ENCODE results near the gene RERGL.

Gene RERGL, protein sequence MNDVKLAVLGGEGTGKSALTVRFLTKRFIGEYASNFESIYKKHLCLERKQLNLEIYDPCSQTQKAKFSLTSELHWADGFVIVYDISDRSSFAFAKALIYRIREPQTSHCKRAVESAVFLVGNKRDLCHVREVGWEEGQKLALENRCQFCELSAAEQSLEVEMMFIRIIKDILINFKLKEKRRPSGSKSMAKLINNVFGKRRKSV

DNA sequence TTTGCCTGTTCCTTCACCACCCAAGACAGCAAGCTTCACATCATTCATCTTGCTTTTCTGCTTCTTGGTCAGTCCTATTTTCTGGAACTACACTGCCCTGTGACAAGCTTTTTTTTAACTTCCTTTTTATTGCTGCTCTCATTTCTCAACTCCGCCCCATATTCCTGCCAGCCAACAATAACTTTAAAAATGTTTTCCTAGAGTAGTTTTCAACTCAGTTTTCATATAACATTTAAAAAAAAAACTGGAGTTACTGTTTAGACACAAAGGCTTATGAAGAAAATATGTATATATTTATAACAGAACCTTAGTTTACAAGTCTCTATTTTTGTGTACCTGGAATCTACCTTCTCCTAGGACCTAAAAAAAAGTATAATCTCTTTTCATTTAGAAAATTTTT is at the start of gene RERGL:
TSS of gene RERGL (minus strand) at position 101 of the 400 bp plus-strand sequence. CDS start at position 48, 53 bp downstream.
- no peak for TF ChIP-seq ZNF274 (IDR thresholded peaks at IDR 0.05; ENCODE audit: low read depth, low read length)
- H3K4me3 ChIP-seq (ENCODE audit: low read length), result no peak within 1 kb of the TSS

DNA sequence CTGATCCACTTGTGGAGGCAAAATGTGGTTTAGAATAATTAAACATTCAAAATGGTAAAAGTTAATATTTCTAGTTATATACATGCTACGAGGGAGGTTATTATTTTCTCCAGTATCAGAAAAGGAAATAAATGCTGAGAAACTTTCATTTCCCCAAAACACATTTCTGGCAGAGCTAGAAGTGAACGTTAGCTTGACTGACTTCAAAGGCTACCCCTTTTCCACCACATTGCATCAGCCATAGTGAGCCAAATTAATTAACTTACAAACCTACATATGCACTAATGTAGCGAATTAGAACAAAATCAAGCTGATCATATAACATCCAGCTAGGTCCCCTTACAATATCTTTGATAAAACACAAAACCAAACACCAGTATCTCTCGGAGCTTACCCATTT is 49.3 kb upstream of the RERGL start:
- H3K4me3 ChIP-seq (ENCODE audit: low read length), result no peak overlapping the region
- TF ChIP-seq ZNF274 (IDR thresholded peaks at IDR 0.05; ENCODE audit: low read depth, low read length), result no peak

DNA sequence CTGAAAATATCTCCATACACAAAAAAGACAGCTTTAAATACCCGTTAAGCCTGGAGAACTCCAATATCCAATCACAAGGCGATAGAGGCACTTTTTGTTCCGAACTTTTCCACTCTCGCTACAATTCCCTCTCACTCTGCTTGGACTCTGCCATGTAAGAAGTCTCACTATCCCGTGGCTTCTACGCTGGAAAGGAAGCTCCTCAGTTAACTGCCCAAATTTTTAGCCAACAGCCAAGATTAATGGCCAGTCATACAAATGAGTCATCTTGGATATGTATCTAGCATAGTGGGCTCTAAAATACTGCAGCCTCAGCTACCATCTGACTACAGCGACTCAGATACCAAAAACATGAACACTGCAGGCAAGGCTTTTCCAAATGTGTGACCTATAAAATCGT is 45.5 kb upstream of the RERGL start:
- H3K4me3 ChIP-seq (ENCODE audit: low read length), result no peak overlapping the region
- TF ChIP-seq ZNF274 (IDR thresholded peaks at IDR 0.05; ENCODE audit: low read depth, low read length), result no peak

DNA sequence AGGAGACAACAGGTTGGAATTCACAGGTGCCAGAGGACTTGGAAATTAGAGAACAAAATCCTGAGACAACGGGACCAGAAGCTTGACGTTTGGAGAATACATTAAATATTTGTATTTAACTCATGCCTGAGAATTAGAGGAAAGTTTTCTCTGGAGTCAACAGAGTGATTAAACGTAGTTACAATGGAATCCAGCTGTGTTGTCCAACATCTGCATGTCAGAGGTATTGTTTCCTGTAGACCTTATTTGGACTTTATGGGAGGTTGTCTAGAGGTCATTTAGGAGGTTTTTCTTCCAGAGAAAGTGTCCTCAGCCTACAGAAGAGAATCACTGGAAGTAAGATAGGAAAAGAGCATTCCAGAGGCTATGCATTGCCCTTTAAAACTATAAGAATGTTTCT is 45.1 kb upstream of the RERGL start:
- no peak overlapping the region for H3K4me3 ChIP-seq (ENCODE audit: low read length)
- TF ChIP-seq ZNF274 (IDR thresholded peaks at IDR 0.05; ENCODE audit: low read depth, low read length), result no peak

DNA sequence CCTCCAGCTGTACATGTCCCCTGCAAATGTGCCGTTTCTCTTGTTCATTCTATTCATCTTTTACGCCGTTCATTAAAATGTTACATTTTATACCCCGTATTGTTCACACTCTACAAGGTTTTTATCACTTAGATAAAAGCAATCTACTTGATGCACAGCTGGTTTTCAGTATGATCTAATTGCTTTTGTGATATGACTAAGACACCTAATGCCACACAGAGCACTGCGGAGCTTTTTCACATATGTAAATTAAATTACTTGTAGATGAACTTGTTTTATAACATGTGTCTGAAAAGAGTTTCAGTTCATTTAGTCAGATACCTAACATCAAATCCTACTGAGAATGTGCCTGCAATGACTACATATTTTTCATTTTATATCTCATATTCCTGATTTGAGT is 40.9 kb upstream of the RERGL start:
- TF ChIP-seq ZNF274 (IDR thresholded peaks at IDR 0.05; ENCODE audit: low read depth, low read length), result no peak

DNA sequence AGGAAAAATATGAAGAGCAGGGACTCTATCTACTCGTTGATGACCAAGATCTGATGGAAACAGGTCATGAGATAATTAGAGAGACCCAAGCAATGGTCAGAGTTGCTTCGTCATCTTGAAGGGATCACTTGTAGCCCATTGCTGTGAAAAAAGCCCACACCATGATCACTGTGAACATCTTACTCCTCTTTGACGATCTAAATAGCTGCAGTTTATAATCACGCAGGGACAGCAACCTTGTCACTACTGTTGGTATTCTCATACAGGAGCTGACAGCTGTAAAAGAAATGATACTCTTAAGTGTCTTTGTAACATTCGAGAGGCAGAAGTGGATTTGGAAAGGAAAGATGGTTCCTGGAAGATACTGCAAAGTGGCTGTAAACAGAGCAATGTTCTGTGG is 33.7 kb upstream of the RERGL start:
- TF ChIP-seq ZNF274 (IDR thresholded peaks at IDR 0.05; ENCODE audit: low read depth, low read length), result no peak
- H3K4me3 ChIP-seq (ENCODE audit: low read length), result no peak overlapping the region

More for the DNA sequence above, 40.9 kb upstream of the RERGL start:
- H3K4me3 ChIP-seq (ENCODE audit: low read length), result no peak overlapping the region

DNA sequence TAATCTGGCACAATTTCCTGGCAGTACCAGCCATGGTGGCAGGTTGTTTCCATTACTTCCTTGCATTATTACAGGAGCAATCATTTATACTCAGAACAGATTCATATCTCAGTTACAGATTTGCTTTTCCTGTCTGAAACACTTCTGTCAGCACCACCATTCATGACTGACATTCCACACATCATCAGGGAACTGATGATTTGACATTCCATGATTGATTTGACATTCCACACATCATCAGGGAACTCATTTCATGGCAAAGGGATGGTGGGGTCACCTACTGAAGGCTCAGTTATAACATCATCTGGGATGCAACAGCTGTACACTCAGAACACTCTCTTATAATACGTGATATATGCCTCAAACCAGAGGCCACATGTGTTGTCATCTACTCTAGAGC is 30.9 kb upstream of the RERGL start:
- TF ChIP-seq ZNF274 (IDR thresholded peaks at IDR 0.05; ENCODE audit: low read depth, low read length), result no peak
- H3K4me3 ChIP-seq (ENCODE audit: low read length), result no peak overlapping the region

DNA sequence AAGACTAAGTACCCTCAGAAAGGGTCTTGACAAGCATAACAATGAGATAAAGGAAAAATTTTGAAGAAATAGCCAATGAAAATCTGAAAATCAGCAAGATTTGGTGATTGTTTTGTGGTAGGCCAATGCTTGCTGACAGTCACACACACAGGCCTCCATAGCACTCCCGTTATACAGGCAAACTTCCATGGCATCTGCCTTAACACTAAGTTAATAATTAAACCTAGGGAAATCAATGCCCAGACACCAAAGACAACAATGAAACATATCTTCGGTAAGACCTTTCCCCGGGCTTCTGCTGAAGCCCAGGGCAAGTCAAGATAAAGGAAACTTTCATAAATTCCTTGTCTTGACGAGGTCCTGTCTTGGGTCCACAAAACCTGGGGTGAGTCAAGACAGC is 18.6 kb upstream of the RERGL start:
- no peak for TF ChIP-seq ZNF274 (IDR thresholded peaks at IDR 0.05; ENCODE audit: low read depth, low read length)
- no peak overlapping the region for H3K4me3 ChIP-seq (ENCODE audit: low read length)

DNA sequence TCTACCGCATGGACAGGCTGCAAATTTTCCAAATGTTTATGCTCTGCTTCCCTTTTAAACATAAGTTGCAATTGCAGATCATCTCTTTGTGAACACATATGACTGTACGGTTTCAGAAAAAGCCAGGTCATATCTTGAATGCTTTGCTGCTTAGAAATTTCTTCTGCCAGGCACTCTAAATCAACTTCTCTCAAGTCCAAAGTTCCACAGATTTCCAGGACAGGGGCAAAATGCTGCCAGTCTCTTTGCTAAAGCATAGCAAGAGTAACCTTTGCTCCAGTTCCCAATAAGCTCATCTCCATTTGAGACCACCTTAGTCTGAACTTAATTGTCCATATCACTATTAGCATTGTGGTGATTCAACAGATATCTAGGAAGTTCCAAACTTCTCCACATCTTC is 13.6 kb upstream of the RERGL start:
- H3K4me3 ChIP-seq (ENCODE audit: low read length), result no peak overlapping the region
- TF ChIP-seq ZNF274 (IDR thresholded peaks at IDR 0.05; ENCODE audit: low read depth, low read length), result no peak

DNA sequence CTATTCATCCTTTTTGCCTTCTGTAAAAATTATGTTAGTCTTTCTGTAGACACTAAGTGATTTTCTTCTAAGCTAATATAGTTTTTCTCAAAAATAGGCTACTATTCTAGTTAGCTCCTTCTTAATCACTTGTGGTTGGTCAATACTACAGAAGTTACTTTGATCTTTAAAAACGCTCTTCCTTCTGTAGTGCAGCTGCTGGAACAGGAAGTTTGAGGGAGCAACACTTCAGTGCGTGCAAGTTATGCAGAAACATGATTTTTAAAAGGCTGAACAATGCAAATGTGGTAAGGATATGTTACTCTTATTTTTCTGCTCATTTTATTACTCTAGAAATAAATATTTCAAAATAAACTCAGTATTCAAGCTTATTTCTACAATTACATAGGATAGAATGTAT is 11.1 kb upstream of the RERGL start:
- no peak for TF ChIP-seq ZNF274 (IDR thresholded peaks at IDR 0.05; ENCODE audit: low read depth, low read length)
- no peak overlapping the region for H3K4me3 ChIP-seq (ENCODE audit: low read length)

DNA sequence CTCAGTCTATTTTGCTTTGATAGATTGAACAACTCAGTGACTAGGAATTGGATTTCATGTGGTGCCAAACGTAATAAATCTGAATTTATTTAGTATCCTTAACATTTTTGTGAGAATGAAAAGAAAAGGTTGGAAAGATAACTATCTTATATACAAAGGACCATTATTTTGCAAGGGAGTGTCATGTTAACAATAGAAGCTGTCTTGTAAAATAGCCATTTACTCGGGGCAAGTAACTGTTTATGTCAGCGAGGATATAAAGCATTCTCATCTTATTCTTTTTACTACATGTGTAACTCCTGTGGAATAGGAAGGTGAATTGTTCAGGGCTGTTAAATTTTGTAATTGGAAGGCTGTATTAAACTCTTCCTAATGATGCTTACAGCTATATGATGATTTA is 5.9 kb downstream of the RERGL start:
- H3K4me3 ChIP-seq (ENCODE audit: low read length), result no peak overlapping the region
- no peak for TF ChIP-seq ZNF274 (IDR thresholded peaks at IDR 0.05; ENCODE audit: low read depth, low read length)

DNA sequence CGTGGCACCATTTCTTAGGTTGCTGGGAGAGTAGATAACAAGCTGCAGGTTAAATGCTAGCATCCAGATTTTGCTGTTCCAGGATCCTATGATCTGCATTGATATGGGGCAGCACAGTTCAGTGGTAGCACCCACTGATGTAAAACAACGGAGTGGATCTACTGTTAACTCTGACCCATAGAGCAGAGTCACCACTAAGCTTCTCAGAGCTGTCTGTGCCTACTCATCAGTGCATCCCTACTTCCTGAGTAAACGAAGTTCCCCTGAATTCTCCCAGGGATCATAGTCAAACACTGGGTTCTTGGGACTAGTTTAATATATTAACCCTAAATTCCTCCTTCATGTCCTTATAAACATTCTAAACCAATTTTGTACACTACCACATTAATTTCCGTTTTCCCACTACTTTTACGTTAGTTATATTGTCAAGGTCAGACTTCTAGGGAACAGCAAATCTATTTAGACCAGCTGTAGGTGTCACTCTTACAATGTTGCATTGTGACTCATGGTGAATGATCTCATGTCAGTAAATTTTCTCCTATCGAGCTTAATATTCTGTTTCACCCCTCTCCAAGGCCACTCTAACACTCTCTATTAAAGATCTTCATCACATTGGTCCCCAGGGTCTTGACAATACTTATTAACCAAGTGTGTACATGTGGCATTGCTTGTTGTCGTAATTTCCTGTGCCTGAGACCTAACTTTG is 10.3 kb downstream of the RERGL start:
- no peak overlapping the region for H3K4me3 ChIP-seq (ENCODE audit: low read length)
- TF ChIP-seq ZNF274 (IDR thresholded peaks at IDR 0.05; ENCODE audit: low read depth, low read length), result no peak

DNA sequence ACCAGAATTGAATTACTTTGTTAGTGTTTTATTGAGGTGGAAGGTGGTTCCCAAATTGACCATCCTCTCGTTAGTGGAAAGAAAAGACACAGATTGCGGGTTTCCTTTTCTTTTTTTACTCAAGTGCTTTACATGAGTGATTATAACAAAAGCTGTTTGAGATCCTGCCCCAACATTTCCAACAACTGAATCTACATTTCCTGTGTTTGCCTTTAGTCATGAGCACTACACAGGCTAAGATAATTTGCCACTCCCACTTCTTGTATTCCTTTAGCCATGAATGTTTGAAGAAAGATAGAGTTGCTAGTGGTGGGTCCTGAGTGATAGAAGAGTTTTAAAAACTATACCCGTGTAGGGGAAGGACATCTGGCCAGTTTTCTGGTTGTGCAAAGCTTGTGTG is 16.0 kb downstream of the RERGL start:
- no peak overlapping the region for H3K4me3 ChIP-seq (ENCODE audit: low read length)
- TF ChIP-seq ZNF274 (IDR thresholded peaks at IDR 0.05; ENCODE audit: low read depth, low read length), result no peak

DNA sequence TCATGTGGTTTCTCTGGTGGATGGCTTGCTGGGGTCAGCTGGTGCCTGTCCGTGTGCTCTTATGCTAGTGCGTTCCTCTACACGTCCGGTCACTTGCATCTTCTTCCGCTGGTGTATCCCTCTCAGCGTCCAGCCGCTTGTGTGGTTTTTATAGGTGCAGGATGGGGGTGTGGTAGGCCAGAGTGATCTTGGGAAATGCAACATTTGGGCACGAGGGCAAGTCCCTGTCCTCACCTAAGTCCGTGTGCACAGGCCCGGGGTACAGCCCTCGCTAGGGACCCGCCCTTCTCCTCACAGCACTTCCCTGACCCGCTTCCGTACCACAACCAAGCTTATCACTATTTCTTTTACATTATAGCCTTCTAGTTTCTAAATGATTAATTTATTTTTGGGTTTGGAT is 17.3 kb downstream of the RERGL start:
- TF ChIP-seq ZNF274 (IDR thresholded peaks at IDR 0.05; ENCODE audit: low read depth, low read length), result no peak
- H3K4me3 ChIP-seq (ENCODE audit: low read length), result no peak overlapping the region

DNA sequence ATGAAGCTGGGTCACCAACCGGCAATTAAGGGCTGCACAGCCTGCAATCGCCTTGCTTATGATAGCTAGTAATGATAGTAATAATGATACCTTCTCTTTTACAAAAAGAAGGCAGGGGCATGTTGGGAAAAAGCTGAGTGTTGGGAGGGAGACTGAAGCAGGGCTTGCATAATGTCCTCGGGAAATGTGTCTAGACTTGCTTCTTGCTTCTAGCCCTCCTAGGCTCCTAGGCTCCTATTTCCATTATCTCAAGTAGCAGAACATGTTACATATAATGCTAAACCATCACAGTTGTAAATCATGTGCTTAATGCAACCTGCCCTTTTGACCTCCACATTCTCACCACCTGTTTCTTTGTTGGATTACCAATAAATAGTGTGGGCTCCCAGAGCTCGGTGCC is 18.7 kb downstream of the RERGL start:
- H3K4me3 ChIP-seq (ENCODE audit: low read length), result no peak overlapping the region
- TF ChIP-seq ZNF274 (IDR thresholded peaks at IDR 0.05; ENCODE audit: low read depth, low read length), result no peak

DNA sequence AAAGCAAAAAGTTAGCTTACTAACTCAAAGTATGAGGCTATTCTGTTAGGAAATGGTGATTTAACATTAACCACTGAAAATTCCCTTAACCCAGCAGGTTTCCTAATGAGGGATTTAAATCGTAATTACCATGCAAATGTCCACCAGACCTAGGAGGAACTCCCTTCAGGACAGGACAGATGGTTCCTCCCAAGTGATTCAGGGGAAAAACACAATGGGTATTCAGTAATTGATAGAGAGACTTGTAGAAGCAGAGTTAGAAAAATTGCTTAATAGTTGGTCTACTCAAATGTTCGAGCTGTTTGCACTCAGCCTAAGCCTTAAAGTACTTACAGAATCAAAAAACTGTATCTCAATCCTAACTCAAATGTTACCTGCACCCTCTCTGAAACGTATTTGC is 21.6 kb downstream of the RERGL start:
- no peak for TF ChIP-seq ZNF274 (IDR thresholded peaks at IDR 0.05; ENCODE audit: low read depth, low read length)
- H3K4me3 ChIP-seq (ENCODE audit: low read length), result no peak overlapping the region
